Measurements from ENCODE around the gene EXOSC2. TPM values are rescaled to one million over a fixed set of nuclear protein-coding genes. Genes with fewer than 3 reads are reported as not detected.

The EXOSC2 gene
- total RNA-seq, 2 experiments from 2014 or later, result 65.0 to 89.9 TPM

GRCh38 chr9:130663258-130663976 is 30.2 kb upstream of the EXOSC2 start:
- intact Hi-C loops (cut with micrococcal nuclease; ENCODE audit: unreplicated experiment), result no loop called here
- Histone ChIP-seq H3K36me3 (ENCODE audit: insufficient read depth, low read length) (no peaks in the 10 kb centered on the region), H3K4me3 (ENCODE audit: low read depth, low read length, poor library complexity, severe bottlenecking) (no peak overlapping the region), H3K79me2 (ENCODE audit: insufficient read depth, low read depth, low read length) (no peaks in the 10 kb centered on the region), H3K4me2 (ENCODE audit: low read length) (no peak overlapping the region), H3K9me3 (ENCODE audit: low read length) (no peaks in the 10 kb centered on the region), H4K20me1 (ENCODE audit: insufficient read depth, low read length) (no peaks in the 10 kb centered on the region), H3K9me2 (ENCODE audit: insufficient read depth, low read length) (no peaks in the 10 kb centered on the region), H3K27ac (ENCODE audit: low read depth, low read length, poor library complexity, severe bottlenecking) (no peak overlapping the region), H3K4me1 (ENCODE audit: insufficient read depth, low read length, poor library complexity, severe bottlenecking) (no peaks in the 10 kb centered on the region), H2AFZ (ENCODE audit: low read length) (no peak overlapping the region)
- no peak for TF ChIP-seq CTCF (conservative IDR thresholded peaks at IDR 0.05; ENCODE audit: low read length)
- TF ChIP-seq EZH2phosphoT487 (IDR thresholded peaks at IDR 0.05; ENCODE audit: borderline replicate concordance, low read depth, low read length), result no peak
- DNase-seq (ENCODE audit: low spot score), result no peak
- ChIA-PET CTCF (ENCODE audit: unreplicated experiment) (no interaction called here), POLR2A (no interaction called here)
- no TSS peak for BruUV-seq (replicated peaks)

GRCh38 chr9:130663977-130664250 is 29.7 kb upstream of the EXOSC2 start:
- no TSS peak for BruUV-seq (replicated peaks)
- Histone ChIP-seq H3K4me3 (ENCODE audit: low read depth, low read length, poor library complexity, severe bottlenecking) (no peak overlapping the region), H3K9me3 (ENCODE audit: low read length) (no peaks in the 10 kb centered on the region), H3K79me2 (ENCODE audit: insufficient read depth, low read depth, low read length) (no peaks in the 10 kb centered on the region), H3K36me3 (ENCODE audit: insufficient read depth, low read length) (no peaks in the 10 kb centered on the region), H3K4me2 (ENCODE audit: low read length) (no peak overlapping the region), H2AFZ (ENCODE audit: low read length) (no peak overlapping the region), H3K4me1 (ENCODE audit: insufficient read depth, low read length, poor library complexity, severe bottlenecking) (no peaks in the 10 kb centered on the region), H3K27ac (ENCODE audit: low read depth, low read length, poor library complexity, severe bottlenecking) (no peak overlapping the region), H4K20me1 (ENCODE audit: insufficient read depth, low read length) (no peaks in the 10 kb centered on the region), H3K9me2 (ENCODE audit: insufficient read depth, low read length) (no peaks in the 10 kb centered on the region)
- no peak for TF ChIP-seq EZH2phosphoT487 (IDR thresholded peaks at IDR 0.05; ENCODE audit: borderline replicate concordance, low read depth, low read length)
- TF ChIP-seq CTCF (conservative IDR thresholded peaks at IDR 0.05; ENCODE audit: low read length), result no peak
- DNase-seq (ENCODE audit: low spot score), result no peak
- intact Hi-C loops (cut with micrococcal nuclease; ENCODE audit: unreplicated experiment), result no loop called here
- CTCF ChIA-PET (ENCODE audit: unreplicated experiment), result no interaction called here
- POLR2A ChIA-PET, result no interaction called here

GRCh38 chr9:130664251-130665028 is 29.1 kb upstream of the EXOSC2 start, which contains the start of gene PRDM12:
Gene PRDM12 (plus strand): TSS chr9:130664594. CDS start chr9:130664654, 60 bp downstream.
- DNase-seq (ENCODE audit: low spot score), result no peak
- H3K9me3 ChIP-seq (ENCODE audit: low read length), result no peaks in the 10 kb centered on the region
- TF ChIP-seq CTCF (conservative IDR thresholded peaks at IDR 0.05; ENCODE audit: low read length), result no peak
- TF ChIP-seq EZH2phosphoT487 (IDR thresholded peaks at IDR 0.05; ENCODE audit: borderline replicate concordance, low read depth, low read length), result no peak
- H3K4me3 ChIP-seq (ENCODE audit: low read depth, low read length, poor library complexity, severe bottlenecking), result no peak within 1 kb of the TSS
- no peak within 1 kb of the TSS for H2AFZ ChIP-seq (ENCODE audit: low read length)
- H3K9me2 ChIP-seq (ENCODE audit: insufficient read depth, low read length), result no peaks in the 10 kb centered on the region
- H4K20me1 ChIP-seq (ENCODE audit: insufficient read depth, low read length), result no peaks in the 10 kb centered on the region
- intact Hi-C loops (cut with micrococcal nuclease; ENCODE audit: unreplicated experiment), result no loop called here
- no peaks in the 10 kb centered on the region for H3K36me3 ChIP-seq (ENCODE audit: insufficient read depth, low read length)
- ChIA-PET POLR2A (no interaction called here), CTCF (ENCODE audit: unreplicated experiment) (no interaction called here)
- no TSS peak for BruUV-seq (replicated peaks)
- no peaks in the 10 kb centered on the region for H3K79me2 ChIP-seq (ENCODE audit: insufficient read depth, low read depth, low read length)
- no peaks in the 10 kb centered on the region for H3K4me1 ChIP-seq (ENCODE audit: insufficient read depth, low read length, poor library complexity, severe bottlenecking)
- no peak within 1 kb of the TSS for H3K27ac ChIP-seq (ENCODE audit: low read depth, low read length, poor library complexity, severe bottlenecking)
- no peak within 1 kb of the TSS for H3K4me2 ChIP-seq (ENCODE audit: low read length)

Data from OCI-LY7 (cell line).